Measurements from ENCODE around the gene SMIM35. TPM values are rescaled to one million over a fixed set of nuclear protein-coding genes. Genes with fewer than 3 reads are reported as not detected.

SMIM35 gene
- total RNA-seq, 1 experiment from 2014 or later: not detected

GRCh38 chr11:118126082-118126838, 39.5 kb upstream of the SMIM35 start:
- no TSS peak for BruUV-seq (replicated peaks)
- peaks cover 21% of the 10 kb centered on the region for H3K4me1 ChIP-seq (replicated peaks; ENCODE audit: insufficient read depth)
- H3K4me2 ChIP-seq: no peak overlapping the region
- CTCF ChIA-PET: interaction anchor here (0.6 kb wide), 1 partner anchor 45 kb away, joined by 3 read pairs; no protein-coding TSS in a partner anchor
- H3K36me3 ChIP-seq (ENCODE audit: low read depth): no peaks in the 10 kb centered on the region
- no peak overlapping the region for H3K4me3 ChIP-seq
- intact Hi-C loops (cut with micrococcal nuclease; ENCODE audit: unreplicated experiment): no loop called here
- no peaks in the 10 kb centered on the region for H3K79me2 ChIP-seq (ENCODE audit: low read depth)
- H3K27me3 ChIP-seq (ENCODE audit: insufficient read depth, low read depth): no peaks in the 10 kb centered on the region
- H4K20me1 ChIP-seq (ENCODE audit: insufficient read depth): no peaks in the 10 kb centered on the region
- no peaks in the 10 kb centered on the region; the same call in 1 of the 2 replicates for H3F3A ChIP-seq (ENCODE audit: insufficient read depth, low read depth)
- no peak overlapping the region for H2AFZ ChIP-seq
- TF ChIP-seq CTCF (conservative IDR thresholded peaks at IDR 0.05) (no peak), EZH2 (IDR thresholded peaks at IDR 0.05; ENCODE audit: low read depth) (no peak)
- DNase-seq: peak in 1 of 2 experiments; percentile 58
- peaks cover 4% of the 10 kb centered on the region; the same call in 1 of the 2 replicates for H3K9me2 ChIP-seq (ENCODE audit: insufficient read depth)
- POLR2A ChIA-PET (ENCODE audit: unreplicated experiment): no interaction called here
- H3K9me3 ChIP-seq (ENCODE audit: insufficient read depth, low read depth): no peaks in the 10 kb centered on the region
- no peak overlapping the region for H3K27ac ChIP-seq

- POLR2A ChIA-PET (ENCODE audit: unreplicated experiment): interaction anchor here (0.7 kb wide), 1 partner anchor 429 kb away, joined by 4 read pairs; no protein-coding TSS in a partner anchor
- CTCF ChIA-PET: interaction anchor here (0.6 kb wide), 1 partner anchor 71 kb away, joined by 9 read pairs; no protein-coding TSS in a partner anchor
Observed at GRCh38 chr11:118124929-118125535, 38.3 kb upstream of the SMIM35 start.

GRCh38 chr11:118120793-118121192, 34.0 kb upstream of the SMIM35 start:
- Histone ChIP-seq H3K4me1 (replicated peaks; ENCODE audit: insufficient read depth) (no peaks in the 10 kb centered on the region), H3K27ac (no peak overlapping the region), H3K9me2 (ENCODE audit: insufficient read depth) (peaks cover 4% of the 10 kb centered on the region; the same call in 1 of the 2 replicates), H3K4me3 (no peak overlapping the region), H3F3A (ENCODE audit: insufficient read depth, low read depth) (no peaks in the 10 kb centered on the region), H3K79me2 (ENCODE audit: low read depth) (no peaks in the 10 kb centered on the region), H3K9me3 (ENCODE audit: insufficient read depth, low read depth) (no peaks in the 10 kb centered on the region), H4K20me1 (ENCODE audit: insufficient read depth) (no peaks in the 10 kb centered on the region), H3K36me3 (ENCODE audit: low read depth) (no peaks in the 10 kb centered on the region), H3K4me2 (no peak overlapping the region), H2AFZ (no peak overlapping the region), H3K27me3 (ENCODE audit: insufficient read depth, low read depth) (no peaks in the 10 kb centered on the region)
- ChIA-PET POLR2A (ENCODE audit: unreplicated experiment) (no interaction called here), CTCF (no interaction called here)
- no TSS peak for BruUV-seq (replicated peaks)
- intact Hi-C loops (cut with micrococcal nuclease; ENCODE audit: unreplicated experiment): no loop called here
- no peak for DNase-seq
- TF ChIP-seq CTCF (conservative IDR thresholded peaks at IDR 0.05) (no peak), EZH2 (IDR thresholded peaks at IDR 0.05; ENCODE audit: low read depth) (no peak)

More at GRCh38 chr11:118124929-118125535, 38.3 kb upstream of the SMIM35 start:
- Histone ChIP-seq H3K9me2 (ENCODE audit: insufficient read depth) (peaks cover 4% of the 10 kb centered on the region; the same call in 1 of the 2 replicates), H3K4me2 (no peak overlapping the region), H3K27ac (no peak overlapping the region), H3K79me2 (ENCODE audit: low read depth) (no peaks in the 10 kb centered on the region), H3K4me1 (replicated peaks; ENCODE audit: insufficient read depth) (peaks cover 13% of the 10 kb centered on the region), H3K9me3 (ENCODE audit: insufficient read depth, low read depth) (no peaks in the 10 kb centered on the region), H3K36me3 (ENCODE audit: low read depth) (no peaks in the 10 kb centered on the region), H3K4me3 (no peak overlapping the region), H3F3A (ENCODE audit: insufficient read depth, low read depth) (no peaks in the 10 kb centered on the region; the same call in 1 of the 2 replicates), H3K27me3 (ENCODE audit: insufficient read depth, low read depth) (no peaks in the 10 kb centered on the region), H2AFZ (no peak overlapping the region), H4K20me1 (ENCODE audit: insufficient read depth) (no peaks in the 10 kb centered on the region)
- TF ChIP-seq CTCF (conservative IDR thresholded peaks at IDR 0.05): no peak
- TF ChIP-seq EZH2 (IDR thresholded peaks at IDR 0.05; ENCODE audit: low read depth): no peak
- DNase-seq: no peak
- no TSS peak for BruUV-seq (replicated peaks)
- intact Hi-C loops (cut with micrococcal nuclease; ENCODE audit: unreplicated experiment): no loop called here

All from PC-9 (cell line).